ENCODE data around the gene RXRB.

Gene RXRB

DNA sequence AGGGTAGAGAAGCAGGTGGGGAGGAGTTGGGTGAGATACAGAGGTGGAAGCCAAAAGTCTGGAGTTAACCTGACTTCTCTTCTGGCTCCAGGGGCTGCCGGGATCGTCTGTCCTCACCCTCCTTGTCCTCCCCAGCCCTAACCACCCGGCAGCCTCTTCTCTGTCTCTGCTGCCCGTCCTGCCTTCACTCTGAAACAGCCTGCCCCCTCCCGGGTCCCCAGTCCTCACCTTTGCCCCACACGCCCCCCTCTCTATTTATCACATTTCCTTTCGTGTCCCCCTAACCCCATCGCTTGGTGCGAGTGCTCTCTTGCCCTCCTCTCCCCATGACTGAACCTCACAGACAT is 13.5 kb upstream of the RXRB start:
- H3K4me1 ChIP-seq (ENCODE audit: control insufficient read depth, insufficient read depth, low read length): peaks cover 6% of the 10 kb centered on the region
- CTCF ChIA-PET: no interaction called here
- H3K27ac ChIP-seq (ENCODE audit: extremely low read depth, low read depth, low read length): no peak overlapping the region
- TF ChIP-seq ZNF654 (tag by site-specific recombination; IDR thresholded peaks at IDR 0.05; ENCODE audit: low read depth): no peak
- no peak for TF ChIP-seq ZNF48 (tag by site-specific recombination; IDR thresholded peaks at IDR 0.05)
- TF ChIP-seq, protein P1, sequence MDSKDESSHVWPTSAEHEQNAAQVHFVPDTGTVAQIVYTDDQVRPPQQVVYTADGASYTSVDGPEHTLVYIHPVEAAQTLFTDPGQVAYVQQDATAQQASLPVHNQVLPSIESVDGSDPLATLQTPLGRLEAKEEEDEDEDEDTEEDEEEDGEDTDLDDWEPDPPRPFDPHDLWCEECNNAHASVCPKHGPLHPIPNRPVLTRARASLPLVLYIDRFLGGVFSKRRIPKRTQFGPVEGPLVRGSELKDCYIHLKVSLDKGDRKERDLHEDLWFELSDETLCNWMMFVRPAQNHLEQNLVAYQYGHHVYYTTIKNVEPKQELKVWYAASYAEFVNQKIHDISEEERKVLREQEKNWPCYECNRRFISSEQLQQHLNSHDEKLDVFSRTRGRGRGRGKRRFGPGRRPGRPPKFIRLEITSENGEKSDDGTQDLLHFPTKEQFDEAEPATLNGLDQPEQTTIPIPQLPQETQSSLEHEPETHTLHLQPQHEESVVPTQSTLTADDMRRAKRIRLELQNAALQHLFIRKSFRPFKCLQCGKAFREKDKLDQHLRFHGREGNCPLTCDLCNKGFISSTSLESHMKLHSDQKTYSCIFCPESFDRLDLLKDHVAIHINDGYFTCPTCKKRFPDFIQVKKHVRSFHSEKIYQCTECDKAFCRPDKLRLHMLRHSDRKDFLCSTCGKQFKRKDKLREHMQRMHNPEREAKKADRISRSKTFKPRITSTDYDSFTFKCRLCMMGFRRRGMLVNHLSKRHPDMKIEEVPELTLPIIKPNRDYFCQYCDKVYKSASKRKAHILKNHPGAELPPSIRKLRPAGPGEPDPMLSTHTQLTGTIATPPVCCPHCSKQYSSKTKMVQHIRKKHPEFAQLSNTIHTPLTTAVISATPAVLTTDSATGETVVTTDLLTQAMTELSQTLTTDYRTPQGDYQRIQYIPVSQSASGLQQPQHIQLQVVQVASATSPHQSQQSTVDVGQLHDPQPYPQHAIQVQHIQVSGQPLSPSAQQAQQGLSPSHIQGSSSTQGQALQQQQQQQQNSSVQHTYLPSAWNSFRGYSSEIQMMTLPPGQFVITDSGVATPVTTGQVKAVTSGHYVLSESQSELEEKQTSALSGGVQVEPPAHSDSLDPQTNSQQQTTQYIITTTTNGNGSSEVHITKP (tag by site-specific recombination; IDR thresholded peaks at IDR 0.05): peak; percentile 54
- POLR2A ChIA-PET: no interaction called here
- H3K4me3 ChIP-seq (ENCODE audit: low read depth, low read length): no peak overlapping the region
- H3K9me3 ChIP-seq (ENCODE audit: control insufficient read depth, insufficient read depth, low read depth, low read length): no peaks in the 10 kb centered on the region
- peaks cover 11 to 26% of the 10 kb centered on the region in 2 experiments; a peak in 2 of 3 replicates for H3K36me3 ChIP-seq (ENCODE audit: control insufficient read depth in 2 of 2, insufficient read depth in 1 of 2, low read length in 2 of 2)

DNA sequence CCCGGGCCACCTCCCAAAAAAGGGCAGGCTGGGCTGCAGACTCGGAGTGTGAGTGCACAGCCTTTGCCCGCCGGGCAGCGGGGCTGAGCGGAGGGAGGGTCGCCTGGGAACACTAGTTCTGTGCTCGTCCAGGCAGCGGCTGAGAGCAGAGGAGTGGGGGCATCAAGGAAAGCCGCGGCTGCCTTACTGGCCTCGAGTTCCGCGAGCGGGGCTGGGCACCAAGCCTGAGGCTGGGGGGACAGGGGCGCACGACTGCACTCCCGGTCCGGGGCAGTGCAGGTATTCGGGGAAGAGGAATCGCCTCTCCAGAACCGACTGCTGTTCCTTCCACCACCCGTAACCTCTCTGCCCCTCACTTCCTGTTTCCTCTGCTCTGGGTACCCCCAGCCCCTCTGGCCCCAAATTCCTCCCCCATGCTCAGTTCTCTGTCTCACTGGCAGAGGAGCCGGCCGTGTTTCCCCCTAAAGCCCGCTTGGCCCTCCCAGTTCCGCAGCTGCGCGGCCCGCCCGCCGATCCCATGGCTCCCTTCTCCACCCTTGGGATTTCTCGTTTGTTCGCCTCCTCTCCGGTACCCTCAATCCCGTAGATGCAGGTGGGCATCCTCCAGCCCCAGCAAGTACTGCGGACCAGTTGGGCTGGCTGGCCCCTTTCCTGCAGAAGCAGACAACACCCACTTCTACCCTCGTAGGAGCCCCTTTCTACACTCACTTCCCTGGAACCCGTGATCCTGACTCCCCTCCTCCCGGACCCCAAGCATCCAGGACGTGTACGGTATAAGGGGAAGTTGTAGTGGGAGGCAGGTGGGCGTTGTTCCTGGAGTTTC is 12.9 kb upstream of the RXRB start:
- peaks cover 8% of the 10 kb centered on the region for H3K4me1 ChIP-seq (ENCODE audit: control insufficient read depth, insufficient read depth, low read length)
- H3K9me3 ChIP-seq (ENCODE audit: control insufficient read depth, insufficient read depth, low read depth, low read length): no peaks in the 10 kb centered on the region
- peak overlapping the region; percentile 38 for H3K4me3 ChIP-seq (ENCODE audit: low read depth, low read length)
- ChIA-PET POLR2A (interaction anchor here (0.9 to 2.0 kb wide), 5 partner anchors 13 to 242 kb away, joined by 3 to 10 read pairs (median 4); partner anchors contain the start of gene B3GALT4), CTCF (interaction anchor here (0.6 to 1.5 kb wide), 3 partner anchors 27 to 213 kb away, joined by 3 to 5 read pairs (median 4); no protein-coding TSS in a partner anchor)
- H3K27ac ChIP-seq (ENCODE audit: extremely low read depth, low read depth, low read length): no peak overlapping the region
- H3K36me3 ChIP-seq (ENCODE audit: control insufficient read depth in 2 of 2, insufficient read depth in 1 of 2, low read length in 2 of 2): peaks cover 11 to 26% of the 10 kb centered on the region in 2 experiments; a peak in 2 of 3 replicates
- TF ChIP-seq ZNF121 (tag by site-specific recombination; IDR thresholded peaks at IDR 0.05): no peak
- peak; percentile 80 for TF ChIP-seq ZBTB8A (tag by site-specific recombination; IDR thresholded peaks at IDR 0.05)
- TF ChIP-seq, protein P2, sequence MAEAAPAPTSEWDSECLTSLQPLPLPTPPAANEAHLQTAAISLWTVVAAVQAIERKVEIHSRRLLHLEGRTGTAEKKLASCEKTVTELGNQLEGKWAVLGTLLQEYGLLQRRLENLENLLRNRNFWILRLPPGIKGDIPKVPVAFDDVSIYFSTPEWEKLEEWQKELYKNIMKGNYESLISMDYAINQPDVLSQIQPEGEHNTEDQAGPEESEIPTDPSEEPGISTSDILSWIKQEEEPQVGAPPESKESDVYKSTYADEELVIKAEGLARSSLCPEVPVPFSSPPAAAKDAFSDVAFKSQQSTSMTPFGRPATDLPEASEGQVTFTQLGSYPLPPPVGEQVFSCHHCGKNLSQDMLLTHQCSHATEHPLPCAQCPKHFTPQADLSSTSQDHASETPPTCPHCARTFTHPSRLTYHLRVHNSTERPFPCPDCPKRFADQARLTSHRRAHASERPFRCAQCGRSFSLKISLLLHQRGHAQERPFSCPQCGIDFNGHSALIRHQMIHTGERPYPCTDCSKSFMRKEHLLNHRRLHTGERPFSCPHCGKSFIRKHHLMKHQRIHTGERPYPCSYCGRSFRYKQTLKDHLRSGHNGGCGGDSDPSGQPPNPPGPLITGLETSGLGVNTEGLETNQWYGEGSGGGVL (tag by site-specific recombination; IDR thresholded peaks at IDR 0.05): peak; percentile 49
- no peak for TF ChIP-seq ZNF521 (tag by site-specific recombination; IDR thresholded peaks at IDR 0.05)
- TF ChIP-seq, protein P3, sequence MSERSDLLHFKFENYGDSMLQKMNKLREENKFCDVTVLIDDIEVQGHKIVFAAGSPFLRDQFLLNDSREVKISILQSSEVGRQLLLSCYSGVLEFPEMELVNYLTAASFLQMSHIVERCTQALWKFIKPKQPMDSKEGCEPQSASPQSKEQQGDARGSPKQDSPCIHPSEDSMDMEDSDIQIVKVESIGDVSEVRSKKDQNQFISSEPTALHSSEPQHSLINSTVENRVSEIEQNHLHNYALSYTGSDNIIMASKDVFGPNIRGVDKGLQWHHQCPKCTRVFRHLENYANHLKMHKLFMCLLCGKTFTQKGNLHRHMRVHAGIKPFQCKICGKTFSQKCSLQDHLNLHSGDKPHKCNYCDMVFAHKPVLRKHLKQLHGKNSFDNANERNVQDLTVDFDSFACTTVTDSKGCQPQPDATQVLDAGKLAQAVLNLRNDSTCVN (tag by site-specific recombination; optimal IDR thresholded peaks at IDR 0.05): peak; percentile 14
- no peak for TF ChIP-seq SP7 (tag by site-specific recombination; IDR thresholded peaks at IDR 0.05)
- TF ChIP-seq RBAK (tag by site-specific recombination; IDR thresholded peaks at IDR 0.05): no peak
- no peak for TF ChIP-seq YY1 (tag by site-specific recombination; IDR thresholded peaks at IDR 0.05)
- TF ChIP-seq ZNF223 (tag by site-specific recombination; IDR thresholded peaks at IDR 0.05): no peak
- TF ChIP-seq ZNF202 (tag by site-specific recombination; IDR thresholded peaks at IDR 0.05; ENCODE audit: borderline replicate concordance): no peak
- TF ChIP-seq ZNF138 (tag by site-specific recombination; IDR thresholded peaks at IDR 0.05; ENCODE audit: borderline replicate concordance): no peak
- TF ChIP-seq ZNF394 (tag by site-specific recombination; IDR thresholded peaks at IDR 0.05; ENCODE audit: borderline replicate concordance): no peak
- no peak for TF ChIP-seq ZNF174 (tag by site-specific recombination; IDR thresholded peaks at IDR 0.05)
- TF ChIP-seq, protein P4, sequence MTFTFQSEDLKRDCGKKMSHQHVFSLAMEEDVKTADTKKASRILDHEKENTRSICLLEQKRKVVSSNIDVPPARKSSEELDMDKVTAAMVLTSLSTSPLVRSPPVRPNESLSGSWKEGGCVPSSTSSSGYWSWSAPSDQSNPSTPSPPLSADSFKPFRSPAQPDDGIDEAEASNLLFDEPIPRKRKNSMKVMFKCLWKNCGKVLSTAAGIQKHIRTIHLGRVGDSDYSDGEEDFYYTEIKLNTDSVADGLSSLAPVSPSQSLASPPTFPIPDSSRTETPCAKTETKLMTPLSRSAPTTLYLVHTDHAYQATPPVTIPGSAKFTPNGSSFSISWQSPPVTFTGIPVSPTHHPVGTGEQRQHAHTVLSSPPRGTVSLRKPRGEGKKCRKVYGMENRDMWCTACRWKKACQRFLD (tag by site-specific recombination; IDR thresholded peaks at IDR 0.05): no peak
- TF ChIP-seq ZNF658 (tag by site-specific recombination; IDR thresholded peaks at IDR 0.05): no peak
- TF ChIP-seq ZNF600 (tag by site-specific recombination; IDR thresholded peaks at IDR 0.05): peak; percentile 62
- TF ChIP-seq SP2 (tag by site-specific recombination; IDR thresholded peaks at IDR 0.05): peak; percentile 26; the same call in 1 of the 2 replicates
- no peak for TF ChIP-seq ZNF350 (tag by site-specific recombination; IDR thresholded peaks at IDR 0.05)
- TF ChIP-seq, protein P5, sequence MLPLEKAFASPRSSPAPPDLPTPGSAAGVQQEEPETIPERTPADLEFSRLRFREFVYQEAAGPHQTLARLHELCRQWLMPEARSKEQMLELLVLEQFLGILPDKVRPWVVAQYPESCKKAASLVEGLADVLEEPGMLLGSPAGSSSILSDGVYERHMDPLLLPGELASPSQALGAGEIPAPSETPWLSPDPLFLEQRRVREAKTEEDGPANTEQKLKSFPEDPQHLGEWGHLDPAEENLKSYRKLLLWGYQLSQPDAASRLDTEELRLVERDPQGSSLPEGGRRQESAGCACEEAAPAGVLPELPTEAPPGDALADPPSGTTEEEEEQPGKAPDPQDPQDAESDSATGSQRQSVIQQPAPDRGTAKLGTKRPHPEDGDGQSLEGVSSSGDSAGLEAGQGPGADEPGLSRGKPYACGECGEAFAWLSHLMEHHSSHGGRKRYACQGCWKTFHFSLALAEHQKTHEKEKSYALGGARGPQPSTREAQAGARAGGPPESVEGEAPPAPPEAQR (tag by site-specific recombination; IDR thresholded peaks at IDR 0.05): no peak
- no peak for TF ChIP-seq ZFP3 (tag by site-specific recombination; IDR thresholded peaks at IDR 0.05; ENCODE audit: low read depth)
- no peak for TF ChIP-seq KLF10 (tag by site-specific recombination; IDR thresholded peaks at IDR 0.05)
- TF ChIP-seq ZNF292 (tag by site-specific recombination; IDR thresholded peaks at IDR 0.05; ENCODE audit: borderline replicate concordance, low read depth): no peak
